Measurements from ENCODE around the gene ACSM6.

Gene ACSM6

GRCh38 chr10:95247881-95248583 lies 54.0 kb downstream of the ACSM6 start:
- TF ChIP-seq CTCF (IDR thresholded peaks at IDR 0.05; ENCODE audit: low read depth, low read length), result no peak
- no peak for DNase-seq (ENCODE audit: extremely low read depth, low read depth)

GRCh38 chr10:95248989-95249388 lies 55.0 kb downstream of the ACSM6 start:
- DNase-seq (ENCODE audit: extremely low read depth, low read depth), result no peak
- TF ChIP-seq CTCF (IDR thresholded peaks at IDR 0.05; ENCODE audit: low read depth, low read length), result no peak

DNA sequence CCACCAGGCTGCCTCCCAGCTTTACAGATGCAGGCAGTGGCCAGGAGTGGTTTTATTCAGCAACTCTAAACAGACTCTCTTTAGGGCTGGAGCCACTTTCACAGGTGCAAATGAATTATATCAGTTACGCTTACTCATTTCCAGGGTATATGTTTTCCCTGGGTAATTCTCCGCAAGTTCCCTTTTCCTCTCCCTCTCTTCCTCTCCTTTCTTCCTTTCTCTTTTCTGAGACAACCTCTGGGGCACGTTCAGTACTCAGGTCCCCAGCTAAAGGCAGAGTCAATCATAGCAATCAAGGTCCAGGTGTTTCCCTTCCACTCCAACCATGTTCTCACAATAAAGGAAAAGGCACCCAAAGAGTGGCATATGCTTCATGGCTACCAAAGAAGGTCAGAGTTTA lies 55.4 kb downstream of the ACSM6 start:
- no peak for TF ChIP-seq CTCF (IDR thresholded peaks at IDR 0.05; ENCODE audit: low read depth, low read length)
- no peak for DNase-seq (ENCODE audit: extremely low read depth, low read depth)

GRCh38 chr10:95250856-95251255 lies 56.8 kb downstream of the ACSM6 start:
- no peak for TF ChIP-seq CTCF (IDR thresholded peaks at IDR 0.05; ENCODE audit: low read depth, low read length)
- DNase-seq (ENCODE audit: extremely low read depth, low read depth), result no peak

DNA sequence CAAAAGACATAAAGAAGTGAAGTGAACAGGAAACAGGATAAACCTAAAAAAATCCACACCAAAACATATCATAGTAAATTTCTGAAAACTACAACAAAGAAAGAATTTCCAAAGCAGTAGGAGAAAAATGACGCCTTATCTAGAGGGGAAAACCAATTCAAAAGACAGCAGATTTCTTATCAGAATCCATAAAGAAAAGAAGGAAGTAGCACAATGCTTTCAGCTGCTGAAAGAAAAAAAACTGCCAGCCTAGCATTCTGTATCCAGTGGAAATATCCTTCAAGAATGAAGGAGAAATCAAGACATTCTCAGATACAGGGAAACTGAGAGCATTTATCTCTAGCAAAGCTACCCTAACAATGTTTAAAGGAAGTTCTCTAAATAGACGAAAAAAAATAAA lies 59.0 kb downstream of the ACSM6 start:
- no peak for DNase-seq (ENCODE audit: extremely low read depth, low read depth)
- TF ChIP-seq CTCF (IDR thresholded peaks at IDR 0.05; ENCODE audit: low read depth, low read length), result no peak

DNA sequence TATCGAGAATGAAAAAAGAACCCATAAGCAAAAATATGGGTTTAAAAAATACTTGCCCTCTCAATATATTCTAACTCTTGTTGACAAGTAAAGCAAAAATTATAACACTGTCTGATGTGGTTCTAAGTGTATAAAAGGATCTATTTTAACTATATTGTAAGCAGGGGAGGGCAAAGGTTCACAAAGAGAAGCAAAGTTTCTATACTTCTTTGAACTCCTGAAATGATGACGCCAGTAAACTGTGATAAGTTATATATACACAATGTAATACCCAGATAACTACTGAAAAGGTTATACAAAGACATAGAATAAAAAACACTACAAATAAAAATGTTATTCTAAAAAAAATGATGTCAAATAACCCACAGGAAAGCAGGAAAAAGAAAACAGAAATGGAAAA lies 59.6 kb downstream of the ACSM6 start:
- no peak for TF ChIP-seq CTCF (IDR thresholded peaks at IDR 0.05; ENCODE audit: low read depth, low read length)
- DNase-seq (ENCODE audit: extremely low read depth, low read depth), result no peak

DNA sequence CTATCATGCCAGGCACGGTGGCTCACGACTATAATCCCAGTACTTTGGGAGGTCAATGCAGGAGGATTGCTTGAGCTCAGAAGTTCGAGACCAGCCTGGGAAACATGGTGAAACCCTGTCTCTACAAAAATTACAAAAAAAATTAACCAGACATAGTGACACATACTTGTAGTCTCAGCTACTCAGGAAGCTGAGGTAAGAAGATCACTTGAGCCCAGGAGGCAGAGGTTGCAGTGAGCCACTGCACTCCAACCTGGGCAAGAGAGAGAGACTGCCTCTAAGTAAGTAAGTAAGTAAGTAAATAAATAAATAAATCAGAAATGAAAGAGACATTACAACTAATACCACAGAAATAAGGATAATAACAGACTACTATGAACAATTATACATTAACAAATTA lies 60.6 kb downstream of the ACSM6 start:
- DNase-seq (ENCODE audit: extremely low read depth, low read depth), result no peak
- no peak for TF ChIP-seq CTCF (IDR thresholded peaks at IDR 0.05; ENCODE audit: low read depth, low read length)

All from AG09319 (cell line).